H9 (cell line): Measurements from ENCODE around the gene LRRFIP2. TPM values are rescaled to one million over a fixed set of nuclear protein-coding genes. Genes with fewer than 3 reads are reported as not detected.

Experiments
- DNase-seq: peaks from one replicate; pipeline ENCODE4 v3.0.0-alpha.2; 2017
- H2AFZ ChIP-seq: one replicate; pipeline ENCODE4 v1.6.1; 2013; ENCODE audit warnings: mild to moderate bottlenecking, low read length, control low read depth, moderate library complexity
- H2AK5ac ChIP-seq: 2 replicates; pipeline ENCODE4 v1.6.1; 2013; ENCODE audit warnings: low read length, control low read depth, mixed read lengths; ENCODE audit not compliant: insufficient read length
- H2BK120ac ChIP-seq: one replicate; pipeline ENCODE4 v1.6.1; 2013; ENCODE audit warnings: low read depth, mild to moderate bottlenecking, low read length, control low read depth, inconsistent platforms; ENCODE audit not compliant: poor library complexity, severe bottlenecking
- H2BK12ac ChIP-seq: 2 replicates; pipeline ENCODE4 v1.6.1; 2013; ENCODE audit warnings: low read length, control low read depth, mixed read lengths, low read depth; ENCODE audit not compliant: insufficient read length
- H2BK15ac ChIP-seq: 2 replicates; pipeline ENCODE4 v1.6.1; 2013; ENCODE audit warnings: low read depth, low read length, control low read depth
- H2BK20ac ChIP-seq: one replicate; pipeline ENCODE4 v1.6.1; 2013; ENCODE audit warnings: low read depth, mild to moderate bottlenecking, low read length, control low read depth, inconsistent platforms; ENCODE audit not compliant: poor library complexity, severe bottlenecking
- H2BK5ac ChIP-seq: 2 replicates; pipeline ENCODE4 v1.6.1; 2013; ENCODE audit warnings: low read length, control low read depth, mixed read lengths; ENCODE audit not compliant: insufficient read length
- H3K14ac ChIP-seq: 2 replicates; pipeline ENCODE4 v1.6.1; 2013; ENCODE audit warnings: low read length, control low read depth; ENCODE audit not compliant: insufficient read depth
- H3K18ac ChIP-seq: 2 replicates; pipeline ENCODE4 v1.6.1; 2013; ENCODE audit warnings: low read depth, mild to moderate bottlenecking, mixed read lengths, low read length, control low read depth; ENCODE audit not compliant: insufficient read length
- H3K23ac ChIP-seq: 2 replicates; pipeline ENCODE4 v1.6.1; 2013; ENCODE audit warnings: low read length, control low read depth, mixed read lengths, low read depth; ENCODE audit not compliant: insufficient read length
- H3K23me2 ChIP-seq: 2 replicates; pipeline ENCODE4 v1.6.1; 2013; ENCODE audit warnings: low read depth, mild to moderate bottlenecking, mixed read lengths, low read length, control low read depth; ENCODE audit not compliant: insufficient read length, poor library complexity, severe bottlenecking
- H3K27ac ChIP-seq: 2 replicates; pipeline ENCODE4 v1.5.1; 2013; ENCODE audit warnings: low read length, control low read depth, mixed read lengths, low read depth; ENCODE audit not compliant: insufficient read length
- H3K27me3 ChIP-seq: 2 replicates; pipeline ENCODE4 v1.6.1; 2013; ENCODE audit warnings: low read length, control low read depth, inconsistent platforms; ENCODE audit not compliant: insufficient read depth
- H3K4ac ChIP-seq: 2 replicates; pipeline ENCODE4 v1.6.1; 2013; ENCODE audit warnings: low read depth, mild to moderate bottlenecking, control low read depth, inconsistent platforms, low read length, moderate library complexity
- H3K4me1 ChIP-seq: 2 replicates; pipeline ENCODE4 v1.6.1; 2013; ENCODE audit warnings: low read length, control low read depth, inconsistent platforms; ENCODE audit not compliant: insufficient read depth
- H3K4me2 ChIP-seq: 2 replicates; pipeline ENCODE4 v1.6.1; 2013; ENCODE audit warnings: low read length, control low read depth, mixed read lengths; ENCODE audit not compliant: insufficient read length, insufficient read depth
- H3K56ac ChIP-seq: 2 replicates; pipeline ENCODE4 v1.6.1; 2013; ENCODE audit warnings: low read depth, mild to moderate bottlenecking, mixed read lengths, low read length, control low read depth; ENCODE audit not compliant: insufficient read length
- H3K79me1 ChIP-seq: 2 replicates; pipeline ENCODE4 v1.6.1; 2013; ENCODE audit warnings: low read depth, mild to moderate bottlenecking, moderate library complexity, low read length, control low read depth, inconsistent platforms; ENCODE audit not compliant: insufficient read depth, poor library complexity, severe bottlenecking
- H3K79me2 ChIP-seq: 2 replicates; pipeline ENCODE4 v1.6.1; 2013; ENCODE audit warnings: low read length, control low read depth, inconsistent platforms; ENCODE audit not compliant: insufficient read depth
- H3K9ac ChIP-seq: 2 replicates; pipeline ENCODE4 v1.6.1; 2013; ENCODE audit warnings: low read length, control low read depth, mixed read lengths; ENCODE audit not compliant: insufficient read length; ENCODE audit errors: extremely low read depth
- H3K9me3 ChIP-seq: one replicate; pipeline ENCODE4 v1.6.1; 2013; ENCODE audit warnings: low read depth, low read length, inconsistent platforms; ENCODE audit not compliant: control insufficient read depth
- H3T11ph ChIP-seq: one replicate; pipeline ENCODE4 v1.6.1; 2013; ENCODE audit warnings: mild to moderate bottlenecking, low read length, control low read depth, inconsistent platforms
- H4K20me1 ChIP-seq: one replicate; pipeline ENCODE4 v1.6.1; 2013; ENCODE audit not compliant: control insufficient read depth, insufficient read length, insufficient read depth
- H4K5ac ChIP-seq: 2 replicates; pipeline ENCODE4 v1.6.1; 2013; ENCODE audit warnings: low read depth, mild to moderate bottlenecking, mixed read lengths, low read length, control low read depth; ENCODE audit not compliant: insufficient read length
- H4K8ac ChIP-seq: replicated peaks from 2 replicates; pipeline ENCODE4 v1.6.1; 2013; ENCODE audit warnings: low read length, control low read depth, mixed read lengths, low read depth; ENCODE audit not compliant: insufficient read length
- H4K91ac ChIP-seq: 2 replicates; pipeline ENCODE4 v1.6.1; 2013; ENCODE audit warnings: low read depth, mild to moderate bottlenecking, moderate library complexity, mixed read lengths, low read length, control low read depth; ENCODE audit not compliant: insufficient read length
- H3K27ac Mint-ChIP-seq, 3 experiments: 2 replicates in 2 of 3; 3 replicates in 1 of 3; pipeline ENCODE4 v1.8.0; 2020 to 2021; ENCODE audit warnings: mixed read lengths in 3 of 3, mild to moderate bottlenecking in 1 of 3, moderate library complexity in 1 of 3
- H3K27me3 Mint-ChIP-seq: 2 replicates; pipeline ENCODE4 v1.8.0; 2021; ENCODE audit warnings: low read depth, mild to moderate bottlenecking, moderate library complexity, mixed read lengths
- H3K36me3 Mint-ChIP-seq, 3 experiments: 2 replicates in 2 of 3; 3 replicates in 1 of 3; pipeline ENCODE4 v1.8.0; 2020 to 2021; ENCODE audit warnings: low read depth in 3 of 3, mixed read lengths in 3 of 3; ENCODE audit not compliant: insufficient read depth in 1 of 3
- H3K4me1 Mint-ChIP-seq, 2 experiments: 2 replicates each; pipeline ENCODE4 v1.8.0; 2020; ENCODE audit warnings: mixed read lengths in 2 of 2
- H3K4me3 Mint-ChIP-seq, 2 experiments: 2 replicates in 1 of 2; 3 replicates in 1 of 2; pipeline ENCODE4 v1.8.0; 2020 to 2021; ENCODE audit warnings: mild to moderate bottlenecking in 2 of 2, mixed read lengths in 2 of 2, moderate library complexity in 1 of 2
- H3K9me3 Mint-ChIP-seq, 2 experiments: 2 replicates in 1 of 2; 3 replicates in 1 of 2; pipeline ENCODE4 v1.8.0; 2020; ENCODE audit warnings: mild to moderate bottlenecking in 2 of 2, mixed read lengths in 2 of 2, moderate library complexity in 1 of 2
- CTCF ChIP-seq: fragments of 200-600 bp; sonication (generic); conservative IDR thresholded peaks from 3 replicates; pipeline ENCODE4 v1.8.0; 2021; ENCODE audit warnings: antibody characterized with exemption, mild to moderate bottlenecking
- WGBS: extraction: QIAGEN DNeasy Blood & Tissue Kit; methylation state at CpG from one replicate; pipeline ENCODE4 v1.1.7; 2013; ENCODE audit warnings: missing lambda C conversion rate, low lambda C conversion rate, mixed read lengths; ENCODE audit not compliant: insufficient read length; ENCODE audit errors: extremely low coverage; 5-methylcytosine and 5-hydroxymethylcytosine counted together
- total RNA-seq: library from RNA; stranded (reverse); gene quantifications from 2 replicates; pipeline ENCODE4 v1.2.1, GENCODE V29; 2021

The LRRFIP2 gene
- total RNA-seq, 1 experiment from 2014 or later = 30.7 TPM

- H3K18ac ChIP-seq = no peak overlapping the region
- Mint-ChIP-seq H3K4me1 (no peaks in the 10 kb centered on the region; a peak in 1 of 4 replicates), H3K27ac (no peak overlapping the region), H3K9me3 (no peaks in the 10 kb centered on the region; a peak in 1 of 5 replicates), H3K4me3 (no peak overlapping the region), H3K36me3 (no peaks in the 10 kb centered on the region), H3K27me3 (no peaks in the 10 kb centered on the region)
- no peak overlapping the region for H2BK12ac ChIP-seq
- H3K4me1 ChIP-seq = no peaks in the 10 kb centered on the region
- no peaks in the 10 kb centered on the region for H3K79me2 ChIP-seq
- H2BK15ac ChIP-seq = no peak overlapping the region
- H3K27ac ChIP-seq = no peak overlapping the region
- H4K5ac ChIP-seq = no peak overlapping the region
- no CpG with 5 or more reads among the region's 1 CpG for WGBS
- H3T11ph ChIP-seq = no peak overlapping the region
- H3K56ac ChIP-seq = no peak overlapping the region
- H3K79me1 ChIP-seq = no peaks in the 10 kb centered on the region
- no peak overlapping the region for H2BK120ac ChIP-seq
- no peak overlapping the region for H4K91ac ChIP-seq
- no peak overlapping the region for H2AFZ ChIP-seq
- no peaks in the 10 kb centered on the region for H3K23me2 ChIP-seq
- no peak overlapping the region for H2BK20ac ChIP-seq
- no peak overlapping the region for H3K9ac ChIP-seq
- no peaks in the 10 kb centered on the region for H4K20me1 ChIP-seq
- no peak overlapping the region for H3K4ac ChIP-seq
- H3K9me3 ChIP-seq = no peaks in the 10 kb centered on the region
- H3K23ac ChIP-seq = no peak overlapping the region
- no peak overlapping the region for H4K8ac ChIP-seq
- H3K27me3 ChIP-seq = no peaks in the 10 kb centered on the region
- no peak for DNase-seq
- no peak overlapping the region for H3K4me2 ChIP-seq
- no peak overlapping the region for H2AK5ac ChIP-seq
- no peak overlapping the region for H3K14ac ChIP-seq
- no peak for TF ChIP-seq CTCF
- no peak overlapping the region for H2BK5ac ChIP-seq
Observed at GRCh38 chr3:37190667-37191066, 16.3 kb upstream of the LRRFIP2 start.
